ENCODE measurements around the gene ACE.

ACE gene

DNA sequence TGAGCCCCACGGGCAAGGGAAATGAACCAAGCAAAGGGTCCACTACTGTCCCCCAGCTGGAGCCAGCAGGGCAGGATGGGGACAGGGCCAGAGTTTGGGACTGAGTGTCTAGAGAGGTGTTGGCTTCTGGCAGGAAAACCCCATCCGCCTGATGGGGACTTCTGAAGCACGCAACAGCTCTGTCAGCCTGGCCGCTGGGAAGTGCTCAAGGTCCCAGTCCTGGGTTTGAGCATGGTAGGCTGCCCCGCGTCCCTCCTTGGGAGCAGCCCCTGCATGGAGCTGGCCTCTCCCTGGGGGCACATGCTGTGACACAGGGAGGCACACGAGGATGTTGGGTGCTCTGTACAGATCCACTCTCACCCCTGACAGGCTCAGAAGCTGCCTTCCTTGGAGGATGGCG lies 14.6 kb downstream of the ACE start:
- DNase-seq (ENCODE audit: low read depth): no peak

DNA sequence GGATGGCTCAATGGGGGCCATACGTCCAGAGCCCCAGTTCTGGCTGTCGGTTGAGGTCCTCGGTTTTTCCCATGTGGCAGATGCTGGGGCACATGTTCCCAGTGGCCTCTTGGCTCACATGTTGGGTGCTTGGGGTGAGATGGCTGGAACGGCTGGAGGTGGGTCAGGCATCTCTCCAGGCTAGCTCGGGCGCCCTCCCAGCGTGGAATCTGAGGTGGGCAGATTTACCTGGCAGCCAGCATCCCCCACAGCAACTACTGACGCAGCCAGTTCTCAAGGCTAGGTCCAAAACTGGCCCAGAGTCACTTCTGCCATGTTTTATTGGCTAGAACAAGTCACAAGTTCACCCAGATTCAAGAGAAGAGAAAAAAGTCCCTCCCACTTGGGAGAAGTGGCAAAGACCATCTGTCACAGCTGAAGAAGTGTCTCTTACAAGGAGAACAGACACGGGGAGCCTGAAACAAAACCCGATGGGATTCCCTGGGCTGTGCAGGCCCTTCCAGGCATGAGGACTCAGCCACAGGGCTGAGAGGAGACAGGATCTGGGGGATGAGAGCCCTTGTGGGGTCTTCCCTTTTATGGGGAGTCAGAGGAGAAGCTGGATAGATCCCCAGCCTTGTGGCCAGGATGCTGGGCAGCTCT lies 15.2 kb downstream of the ACE start:
- DNase-seq (ENCODE audit: low read depth): no peak

DNA sequence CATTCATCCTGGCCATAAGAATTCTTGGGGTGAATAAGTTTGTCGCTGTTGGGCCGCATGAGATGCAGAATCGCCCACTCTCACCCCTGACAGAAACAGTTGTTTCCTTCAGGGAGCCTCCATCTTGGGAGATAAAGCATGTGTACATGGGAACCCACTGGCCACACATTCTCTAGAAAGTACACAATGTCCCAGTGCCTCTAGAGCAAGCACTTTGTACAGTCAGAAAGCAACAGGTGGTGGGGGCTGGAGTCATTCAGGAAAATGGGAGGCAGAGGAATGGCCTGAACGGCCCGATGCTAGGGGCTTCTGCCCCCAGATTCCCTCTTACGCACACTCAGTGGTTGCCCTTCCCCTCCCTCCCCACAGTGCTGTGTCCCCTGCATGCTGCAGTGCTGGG lies 16.1 kb downstream of the ACE start:
- no peak for DNase-seq (ENCODE audit: low read depth)

DNA sequence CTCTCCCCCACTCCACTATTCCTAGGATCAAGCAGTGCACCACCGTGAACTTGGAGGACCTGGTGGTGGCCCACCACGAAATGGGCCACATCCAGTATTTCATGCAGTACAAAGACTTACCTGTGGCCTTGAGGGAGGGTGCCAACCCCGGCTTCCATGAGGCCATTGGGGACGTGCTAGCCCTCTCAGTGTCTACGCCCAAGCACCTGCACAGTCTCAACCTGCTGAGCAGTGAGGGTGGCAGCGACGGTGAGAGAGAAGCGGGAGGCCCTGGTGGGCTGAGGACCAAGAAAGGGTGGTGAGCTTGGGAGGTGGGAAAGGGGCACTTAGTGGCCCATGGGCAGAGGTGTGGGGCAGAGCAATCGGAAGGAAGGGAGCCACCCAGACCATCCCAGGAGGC lies 16.6 kb downstream of the ACE start:
- no peak for DNase-seq (ENCODE audit: low read depth)

DNA sequence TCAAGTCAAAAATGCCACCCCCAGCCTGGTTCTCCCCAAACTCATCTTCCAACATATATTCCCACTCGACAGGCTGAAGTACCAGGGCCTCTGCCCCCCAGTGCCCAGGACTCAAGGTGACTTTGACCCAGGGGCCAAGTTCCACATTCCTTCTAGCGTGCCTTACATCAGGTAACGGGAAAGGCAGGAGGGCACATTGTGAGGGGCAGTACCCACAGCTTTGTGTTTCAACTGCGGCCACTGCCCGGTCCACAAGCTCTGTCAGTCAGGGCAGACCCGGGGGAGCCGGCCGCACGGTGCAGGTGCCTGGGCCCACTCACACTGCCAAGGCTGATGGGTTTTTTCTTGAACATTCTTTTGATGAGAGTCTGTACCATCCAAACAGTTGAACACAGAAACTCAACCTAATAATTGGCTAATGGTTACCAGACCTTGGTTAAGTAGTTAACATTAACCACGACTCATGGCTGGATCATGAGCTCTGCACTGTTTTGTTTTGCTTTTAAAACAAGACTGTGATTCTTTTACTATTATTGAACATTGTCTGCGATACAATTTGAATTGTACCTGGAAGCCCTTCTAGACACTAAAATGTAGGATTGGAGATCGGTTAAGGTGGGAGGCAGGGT lies 17.6 kb downstream of the ACE start:
- no peak for DNase-seq (ENCODE audit: low read depth)

DNA sequence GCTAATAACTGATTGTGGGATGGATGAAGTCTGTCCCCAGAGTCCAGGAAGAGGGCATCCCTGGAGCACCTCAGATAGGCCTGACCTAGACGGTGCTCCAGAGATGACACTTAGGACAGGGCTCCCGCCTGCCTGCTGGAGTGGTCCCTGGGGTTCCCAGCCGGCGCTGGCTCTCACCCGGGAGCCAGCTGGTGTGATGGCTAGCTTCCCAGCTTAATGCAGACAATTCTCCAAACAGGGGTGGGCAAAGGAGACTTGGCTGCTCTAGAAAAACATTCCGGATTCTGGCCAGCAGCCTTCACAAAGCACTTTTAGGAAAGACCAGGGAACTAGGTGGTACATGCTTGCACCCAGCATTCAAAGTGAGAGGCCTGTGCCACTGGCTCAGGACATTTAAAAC lies 18.6 kb downstream of the ACE start:
- DNase-seq (ENCODE audit: low read depth): no peak

DNA sequence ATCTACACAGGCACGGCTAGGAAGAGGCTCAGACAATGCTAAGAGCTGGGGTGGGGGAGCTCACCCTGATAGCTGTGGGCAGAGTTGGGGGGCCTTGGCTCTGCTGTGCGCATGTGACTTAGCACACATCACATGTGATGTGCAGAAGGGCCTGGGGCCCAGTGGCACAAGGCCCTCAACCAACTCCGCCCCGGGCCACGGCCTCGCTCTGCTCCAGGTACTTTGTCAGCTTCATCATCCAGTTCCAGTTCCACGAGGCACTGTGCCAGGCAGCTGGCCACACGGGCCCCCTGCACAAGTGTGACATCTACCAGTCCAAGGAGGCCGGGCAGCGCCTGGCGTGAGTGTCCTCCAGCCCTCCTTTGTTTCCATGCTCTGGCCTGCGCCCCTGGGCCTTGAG lies 19.3 kb downstream of the ACE start:
- no peak for DNase-seq (ENCODE audit: low read depth)

DNA sequence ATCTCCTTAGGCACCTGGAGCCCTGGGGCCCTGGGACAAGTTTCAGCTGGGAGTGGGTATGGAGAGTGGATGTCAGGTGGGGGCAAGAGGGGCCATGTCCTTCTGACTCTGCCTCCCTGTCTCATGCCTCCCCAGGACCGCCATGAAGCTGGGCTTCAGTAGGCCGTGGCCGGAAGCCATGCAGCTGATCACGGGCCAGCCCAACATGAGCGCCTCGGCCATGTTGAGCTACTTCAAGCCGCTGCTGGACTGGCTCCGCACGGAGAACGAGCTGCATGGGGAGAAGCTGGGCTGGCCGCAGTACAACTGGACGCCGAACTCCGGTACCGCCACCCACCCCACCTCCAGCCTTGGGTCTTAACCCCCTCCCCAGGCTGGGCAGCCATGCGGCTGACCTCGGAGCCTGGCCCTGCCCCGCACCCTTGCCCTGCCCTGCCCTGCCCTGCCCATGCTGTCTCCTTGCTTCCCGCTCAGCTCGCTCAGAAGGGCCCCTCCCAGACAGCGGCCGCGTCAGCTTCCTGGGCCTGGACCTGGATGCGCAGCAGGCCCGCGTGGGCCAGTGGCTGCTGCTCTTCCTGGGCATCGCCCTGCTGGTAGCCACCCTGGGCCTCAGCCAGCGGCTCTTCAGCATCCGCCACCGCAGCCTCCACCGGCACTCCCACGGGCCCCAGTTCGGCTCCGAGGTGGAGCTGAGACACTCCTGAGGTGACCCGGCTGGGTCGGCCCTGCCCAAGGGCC lies 20.0 kb downstream of the ACE start:
- DNase-seq (ENCODE audit: low read depth): no peak

DNA sequence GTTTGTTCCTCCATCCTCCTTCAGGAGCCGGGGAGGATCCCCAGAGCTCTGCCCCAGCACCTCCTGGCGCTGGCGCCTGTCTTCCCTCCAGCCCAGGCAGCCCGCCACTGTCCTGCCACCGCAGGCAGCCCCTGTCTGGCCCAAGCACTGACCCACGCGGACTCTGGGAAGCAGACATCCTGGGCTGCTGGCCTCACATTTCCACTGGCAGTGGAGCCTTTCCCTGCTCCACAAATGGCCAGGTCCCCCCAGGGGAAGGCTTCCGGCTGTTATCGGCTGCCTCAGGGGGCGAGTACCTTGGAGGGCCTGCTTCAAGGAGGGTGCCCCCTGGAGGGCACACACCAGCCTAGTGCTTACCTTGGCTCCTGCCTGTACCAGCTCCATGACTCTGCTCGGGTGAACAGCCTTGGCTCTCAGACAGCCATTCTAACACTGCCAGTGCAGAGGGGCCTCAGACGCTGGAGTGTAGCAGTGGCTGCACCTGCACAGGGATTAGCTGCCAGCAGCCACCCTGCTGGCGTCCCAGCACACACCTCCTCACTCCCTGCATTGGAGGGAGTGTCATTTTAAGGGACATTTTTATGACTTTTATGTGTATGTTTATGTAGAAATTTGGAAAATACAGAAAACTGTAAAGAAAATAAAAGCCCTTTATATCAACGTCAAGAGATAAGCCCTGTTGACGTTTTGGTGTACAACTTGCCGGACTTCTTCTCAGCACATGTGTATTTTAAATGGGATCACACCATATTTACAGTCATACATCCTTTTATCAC lies 21.0 kb downstream of the ACE start:
- DNase-seq (ENCODE audit: low read depth): no peak

DNA sequence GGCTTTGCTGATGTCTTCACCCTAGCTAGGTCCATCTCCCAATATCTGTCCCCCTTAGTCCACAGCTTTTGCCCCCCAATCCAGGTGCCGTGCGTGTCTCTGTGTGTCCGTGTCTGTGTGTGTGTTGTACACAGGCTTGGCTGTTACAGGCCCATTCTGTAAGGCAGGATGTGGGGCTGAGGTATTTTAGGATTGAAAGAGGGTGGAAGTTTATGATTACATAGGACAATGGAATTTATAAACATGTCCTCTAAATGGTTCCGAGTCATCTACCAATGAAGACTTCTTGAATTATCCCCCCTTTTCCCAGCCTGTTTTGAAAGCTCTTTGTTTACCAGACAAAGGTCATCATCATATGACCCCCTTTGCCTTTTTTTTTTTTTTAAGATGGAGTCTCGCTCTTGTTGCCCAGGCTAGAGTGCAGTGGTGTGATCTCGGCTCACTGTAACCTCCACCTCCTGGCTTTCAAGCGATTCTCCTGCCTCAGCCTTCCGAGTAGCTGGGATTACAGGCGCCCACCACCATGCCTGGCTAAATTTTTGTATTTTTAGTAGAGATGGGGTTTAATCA lies 21.9 kb downstream of the ACE start:
- no peak for DNase-seq (ENCODE audit: low read depth)

DNA sequence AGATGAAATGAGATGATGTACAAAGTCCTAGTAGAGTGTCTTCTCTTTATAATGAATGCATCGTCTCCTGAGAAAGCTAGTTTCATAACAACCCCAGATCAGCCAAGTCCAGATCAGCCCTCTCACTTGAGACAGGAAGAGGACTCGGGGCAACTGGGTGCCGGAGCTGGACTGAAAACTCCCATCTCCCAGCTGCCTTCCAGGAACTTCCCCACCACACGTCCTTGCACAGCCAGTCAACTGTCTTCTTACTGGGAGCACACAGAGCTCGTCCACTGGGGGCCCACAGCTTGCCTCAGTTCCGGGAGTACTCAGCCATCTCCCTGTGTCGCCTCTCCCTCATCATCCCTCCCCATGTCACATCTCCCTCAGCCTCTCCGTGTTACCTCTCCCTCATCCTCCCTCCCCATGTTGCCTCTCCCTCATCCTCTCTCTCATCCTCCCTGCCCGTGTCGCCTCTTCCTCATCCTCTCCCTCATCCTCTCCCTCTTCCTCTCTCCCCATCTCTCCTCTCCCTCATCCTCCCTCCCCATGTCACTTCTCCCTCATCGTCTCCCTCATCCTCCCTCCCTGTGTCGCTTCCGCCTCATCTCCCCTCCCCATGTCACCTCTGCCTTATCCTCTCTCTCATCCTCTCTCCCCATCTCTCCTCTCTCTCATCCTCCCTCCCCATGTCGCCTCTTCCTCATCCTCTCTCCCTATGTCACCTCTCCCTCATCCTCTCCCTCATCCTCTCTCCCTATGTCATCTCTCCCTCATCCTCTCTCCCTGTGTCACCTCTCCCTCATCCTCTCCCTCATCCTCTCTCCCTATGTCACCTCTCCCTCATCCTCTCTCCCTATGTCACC lies 23.9 kb downstream of the ACE start:
- DNase-seq (ENCODE audit: low read depth): no peak

DNA sequence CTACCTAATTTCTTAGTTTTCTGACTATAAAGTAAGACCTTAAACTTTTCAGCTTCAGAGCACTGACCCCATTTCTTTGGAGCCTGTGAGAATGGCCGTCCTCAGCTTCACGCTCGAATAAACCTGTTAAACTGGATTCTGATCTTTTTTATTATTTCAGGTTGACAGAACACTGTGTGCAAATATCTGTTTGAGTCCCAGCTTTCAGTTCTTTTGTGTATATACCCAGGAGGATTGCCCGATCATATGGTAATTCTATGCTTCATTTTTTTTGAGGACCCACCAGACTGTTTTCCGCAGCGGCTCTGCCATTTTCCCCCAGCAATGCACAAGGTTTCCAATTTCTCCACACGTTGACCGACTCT lies 26.5 kb downstream of the ACE start:
- DNase-seq (ENCODE audit: low read depth): no peak

DNA sequence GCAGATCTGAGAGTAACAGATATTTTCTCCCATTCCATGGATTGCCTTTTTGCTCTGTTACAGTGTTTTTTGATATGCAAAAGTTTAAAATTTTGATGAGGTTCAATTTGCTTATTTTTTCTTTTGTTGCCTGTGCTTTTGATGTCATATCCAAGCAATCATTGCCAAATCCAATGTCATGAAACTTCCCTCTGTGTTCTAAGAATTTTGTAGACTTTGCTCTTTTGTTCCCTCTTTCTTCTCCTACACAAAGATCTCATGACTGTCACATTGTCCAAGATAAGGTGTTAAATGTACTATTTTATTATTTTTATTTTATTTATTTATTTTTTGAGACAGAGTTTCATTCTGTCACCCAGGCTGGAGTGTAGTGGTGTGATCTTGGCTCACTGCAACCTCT lies 27.4 kb downstream of the ACE start:
- DNase-seq (ENCODE audit: low read depth): no peak

DNA sequence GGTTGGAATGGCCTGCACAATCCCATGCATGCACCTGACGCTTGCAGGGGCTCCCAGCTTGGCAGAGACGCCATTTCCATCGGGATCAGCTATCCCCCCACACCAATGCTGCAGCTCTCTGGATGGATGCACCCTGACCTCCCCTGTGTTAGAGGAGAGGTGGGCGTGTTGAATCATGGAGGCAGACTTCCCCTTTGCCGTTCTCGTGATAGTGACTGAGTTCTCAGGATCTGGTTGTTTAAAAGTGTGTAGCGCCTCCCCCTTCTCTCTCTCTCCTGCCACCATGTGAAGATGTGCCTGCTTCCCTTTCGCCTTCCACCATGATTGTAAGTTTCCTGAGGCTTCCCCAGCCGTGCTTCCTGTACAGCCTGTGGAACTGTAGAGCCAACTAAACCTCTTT lies 28.5 kb downstream of the ACE start:
- no peak for DNase-seq (ENCODE audit: low read depth)

DNA sequence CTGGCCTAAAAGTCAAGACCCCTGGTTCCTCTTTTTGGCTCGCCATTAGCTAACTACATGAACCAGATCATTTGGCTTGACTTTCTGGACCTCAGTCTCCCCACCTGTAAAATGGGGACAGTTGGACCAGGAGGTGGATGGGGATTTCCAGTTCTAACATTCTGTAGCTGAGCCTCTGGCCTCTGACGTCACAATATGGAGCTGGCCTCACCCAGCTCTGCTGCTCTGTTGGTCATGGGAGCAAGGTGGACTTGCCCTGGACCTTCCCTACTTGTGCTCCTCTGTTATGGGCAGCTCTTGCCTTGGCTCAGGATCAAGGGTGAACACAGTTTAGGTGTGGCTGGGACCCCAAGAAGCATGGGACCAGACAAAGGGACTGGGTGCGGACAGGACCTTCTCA lies 29.8 kb downstream of the ACE start:
- DNase-seq (ENCODE audit: low read depth): no peak

DNA sequence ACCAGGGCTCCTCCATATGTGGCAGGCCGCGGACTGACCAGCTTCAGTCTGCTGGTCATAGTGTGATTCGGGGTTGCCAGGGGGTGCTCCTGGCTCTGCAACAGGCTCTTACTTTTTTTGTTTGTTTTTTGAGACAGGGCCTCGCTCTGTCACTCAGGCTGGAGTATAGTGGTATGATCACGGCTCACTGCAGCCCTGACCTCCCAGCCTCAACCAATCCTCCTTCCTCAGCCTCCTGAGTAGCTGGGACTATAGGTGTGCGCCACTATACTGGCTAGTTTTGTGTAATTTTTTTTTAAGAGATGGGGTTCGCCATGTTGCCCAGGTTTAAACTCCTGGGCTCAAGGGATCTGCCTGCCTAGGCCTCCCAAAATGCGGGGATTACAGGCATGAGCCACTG lies 34.5 kb downstream of the ACE start:
- DNase-seq (ENCODE audit: low read depth): no peak

DNA sequence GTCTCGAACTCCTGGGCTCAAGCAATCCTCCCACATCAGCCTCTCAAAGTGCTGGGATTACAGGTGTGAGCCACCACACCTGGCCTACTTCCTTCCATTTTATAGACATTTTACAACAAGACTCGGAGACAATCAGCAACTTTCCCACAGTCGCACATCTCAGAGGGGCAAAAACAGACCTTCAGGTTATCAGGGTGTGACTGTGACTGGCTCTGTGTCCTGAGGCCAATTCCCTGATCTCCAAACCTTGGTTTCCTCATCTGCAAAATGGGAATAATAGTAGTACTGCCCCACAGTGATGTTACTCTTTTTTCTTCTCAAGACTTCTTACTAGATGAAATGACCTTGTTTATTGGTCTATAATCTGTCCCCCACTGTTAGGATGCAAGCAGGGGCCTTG lies 35.5 kb downstream of the ACE start:
- DNase-seq (ENCODE audit: low read depth): no peak

DNA sequence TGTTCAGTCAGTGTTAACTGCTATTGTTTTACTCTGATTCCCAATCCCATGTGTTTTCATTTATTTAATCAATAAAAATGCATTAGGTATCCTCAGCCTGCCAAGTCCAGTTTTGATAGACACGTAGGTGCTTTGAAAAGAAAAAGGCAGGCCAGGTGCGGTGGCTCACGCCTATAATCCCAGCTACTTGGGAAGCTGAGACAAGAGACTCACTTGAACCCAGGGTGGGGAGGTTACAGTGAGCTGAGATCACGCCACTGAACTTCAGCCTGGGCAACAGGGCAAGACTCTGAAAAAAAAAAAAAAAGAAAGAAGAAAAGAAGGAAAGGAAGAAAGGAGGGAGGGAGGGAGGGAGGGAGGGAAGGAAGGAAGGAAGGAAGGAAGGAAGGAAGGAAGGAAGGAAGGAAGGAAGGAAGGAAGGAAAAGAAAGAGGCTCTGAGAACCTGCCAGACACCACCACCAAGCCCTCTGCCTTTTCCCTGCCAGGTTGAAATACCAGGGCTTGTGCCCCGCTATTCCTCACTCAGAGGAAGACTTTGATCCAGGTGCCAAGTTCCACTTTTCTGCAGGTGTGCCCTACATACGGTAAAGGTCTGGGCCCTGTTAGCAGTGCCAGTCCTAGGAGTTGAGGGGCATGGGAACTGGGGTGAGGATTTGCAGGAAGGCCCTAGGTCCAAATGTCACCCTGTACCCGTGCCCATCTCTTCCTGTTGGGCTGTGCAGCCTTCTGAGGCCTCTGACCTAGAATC lies 36.2 kb downstream of the ACE start:
- DNase-seq (ENCODE audit: low read depth): no peak

DNA sequence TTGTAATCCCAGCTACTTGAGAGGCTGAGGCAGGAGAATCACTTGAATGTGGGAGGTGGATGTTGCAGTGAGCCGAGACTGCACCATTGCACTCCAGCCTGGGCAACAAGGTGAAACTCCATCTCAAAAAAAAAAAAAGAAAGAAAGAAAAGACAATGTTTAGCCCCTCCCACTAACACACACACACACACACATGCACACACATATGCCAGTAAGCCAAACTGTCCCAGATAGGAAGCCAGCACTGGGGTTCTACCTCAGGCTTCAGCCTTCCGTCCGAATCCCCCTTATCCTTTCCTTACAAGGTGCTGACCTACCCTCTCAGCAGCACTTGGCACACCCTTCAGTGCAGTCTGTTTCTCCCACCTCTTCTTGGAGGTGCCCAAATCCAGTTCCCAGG lies 37.6 kb downstream of the ACE start:
- no peak for DNase-seq (ENCODE audit: low read depth)

DNA sequence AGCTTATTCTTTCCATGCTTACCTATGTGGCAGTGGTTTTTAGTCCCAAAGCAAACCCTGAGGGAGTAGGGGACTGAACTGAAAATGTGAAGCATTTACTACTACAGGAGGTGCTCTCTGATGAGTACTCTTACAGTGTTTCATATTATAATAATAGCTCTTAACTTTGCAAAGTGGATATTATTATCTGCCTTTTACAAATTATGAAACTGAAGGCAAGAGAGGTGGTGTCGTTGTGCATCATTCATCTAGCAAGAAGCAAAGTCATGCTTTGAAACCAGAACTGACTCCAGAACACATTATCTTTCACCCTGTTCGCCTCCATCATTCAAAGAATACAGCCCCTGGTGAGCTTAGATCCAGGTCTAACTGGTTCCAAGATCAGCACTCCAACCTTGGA lies 38.1 kb downstream of the ACE start:
- no peak for DNase-seq (ENCODE audit: low read depth)

DNA sequence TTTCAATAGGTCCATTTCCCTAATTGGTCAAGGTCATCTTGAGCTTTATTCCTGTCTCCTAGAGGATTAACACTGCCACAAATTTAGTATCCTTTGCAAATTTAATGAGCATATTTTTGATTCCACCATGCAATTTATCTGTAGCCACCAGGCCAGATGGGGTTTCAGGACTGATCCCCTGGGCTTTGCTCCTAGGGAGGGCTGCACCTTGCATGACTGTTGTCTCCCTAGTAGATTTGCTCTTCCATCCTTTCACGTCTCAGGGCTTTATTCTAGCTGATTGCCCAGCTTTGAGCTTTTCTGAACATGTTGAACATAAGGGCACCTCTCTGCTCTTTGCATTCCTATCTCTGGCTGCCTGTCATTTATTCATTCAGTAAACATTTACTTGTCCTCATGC lies 38.6 kb downstream of the ACE start:
- no peak for DNase-seq (ENCODE audit: low read depth)

Data from activated T-cell treated with anti-CD3 and anti-CD28 coated beads for 48 hours (primary cell).